Caco-2 (cell line): ENCODE measurements around the gene AIPL1. TPM values are rescaled to one million over a fixed set of nuclear protein-coding genes. Genes with fewer than 3 reads are reported as not detected.

Source experiments
- BruUV-seq: library from RNA; stranded (reverse); fragments of 400-500 nt; replicated peaks from 2 replicates; lab custom pipeline; 2021; lab: Mats Ljungman, UMichigan
- CTCF ChIA-PET: fragments of 300-600 bp; sonication (Branson Sonifier 250); formaldehyde crosslinking; loops from one replicate; lab custom pipeline; 2022; ENCODE audit warnings: antibody characterized with exemption; lab: Charles Lee
- POLR2A ChIA-PET: fragments of 300-600 bp; sonication (Branson Sonifier 250); formaldehyde crosslinking; loops from one replicate; lab custom pipeline; 2022; ENCODE audit warnings: antibody characterized with exemption; lab: Charles Lee
- DNase-seq, 2 experiments: peaks; one replicate each; pipeline versions ENCODE4 v3.0.0 to v3.0.0-alpha.2; 2020 to 2022
- H3K27me3 ChIP-seq: replicated peaks from 2 replicates; pipeline ENCODE4 v1.6.0; 2011; ENCODE audit warnings: low read length; ENCODE audit not compliant: control insufficient read depth, insufficient read depth
- H3K36me3 ChIP-seq: 2 replicates; pipeline ENCODE4 v1.5.1; 2011; ENCODE audit warnings: low read length; ENCODE audit not compliant: control insufficient read depth, insufficient read depth
- H3K4me1 ChIP-seq: fragments of 250-450 bp; sonication (Bioruptor Pico); 2 replicates; pipeline ENCODE4 v1.5.1; 2020; ENCODE audit warnings: mild to moderate bottlenecking
- H3K4me3 ChIP-seq: 2 replicates; pipeline ENCODE4 v1.5.1; 2011; ENCODE audit warnings: low read depth, mild to moderate bottlenecking, control low read depth, low read length
- H3K9me3 ChIP-seq: fragments of 250-450 bp; sonication (Bioruptor Pico); 2 replicates; pipeline ENCODE4 v1.5.1; 2020; ENCODE audit warnings: mild to moderate bottlenecking, moderate library complexity
- H3K27ac Mint-ChIP-seq: one replicate; pipeline ENCODE4 v1.8.0; 2022; ENCODE audit warnings: mixed read lengths; ENCODE audit not compliant: unreplicated experiment
- H3K27me3 Mint-ChIP-seq: one replicate; pipeline ENCODE4 v1.8.0; 2022; ENCODE audit warnings: mixed read lengths; ENCODE audit not compliant: insufficient read depth, unreplicated experiment
- H3K36me3 Mint-ChIP-seq: one replicate; pipeline ENCODE4 v1.8.0; 2022; ENCODE audit warnings: mild to moderate bottlenecking, mixed read lengths; ENCODE audit not compliant: insufficient read depth, unreplicated experiment
- H3K4me1 Mint-ChIP-seq: one replicate; pipeline ENCODE4 v1.8.0; 2022; ENCODE audit warnings: low read depth, mixed read lengths; ENCODE audit not compliant: unreplicated experiment
- H3K4me3 Mint-ChIP-seq: one replicate; pipeline ENCODE4 v1.8.0; 2022; ENCODE audit warnings: mild to moderate bottlenecking, moderate library complexity, mixed read lengths; ENCODE audit not compliant: unreplicated experiment
- H3K9me3 Mint-ChIP-seq: one replicate; pipeline ENCODE4 v1.8.0; 2022; ENCODE audit warnings: mixed read lengths; ENCODE audit not compliant: unreplicated experiment
- intact Hi-C: fragments of 100-400 bp; cut with micrococcal nuclease; formaldehyde crosslinking; loops from one replicate; pipeline ENCODE4 v1.10.0; 2022; ENCODE audit not compliant: unreplicated experiment
- total RNA-seq: library from RNA; stranded (reverse); gene quantifications from 2 replicates; pipeline ENCODE4 v1.2.3, GENCODE V29; 2022
- TF ChIP-seq, protein P1 (sequence below), 2 experiments: fragments of 200-600 bp in 1 of 2; IDR thresholded peaks; 1 replicate in 1 of 2; 2 replicates in 1 of 2; pipeline versions ENCODE4 v1.5.1 to v1.8.0; 2011 to 2022; ENCODE audit warnings: antibody characterized with exemption in 1 of 2, control low read depth in 1 of 2, inconsistent platforms in 1 of 2, low read depth in 1 of 2, low read length in 1 of 2, mild to moderate bottlenecking in 1 of 2, moderate library complexity in 1 of 2; ENCODE audit not compliant: insufficient read depth in 1 of 2, severe bottlenecking in 1 of 2, unreplicated experiment in 1 of 2

The AIPL1 gene
- total RNA-seq, 1 experiment from 2014 or later = not detected

DNA sequence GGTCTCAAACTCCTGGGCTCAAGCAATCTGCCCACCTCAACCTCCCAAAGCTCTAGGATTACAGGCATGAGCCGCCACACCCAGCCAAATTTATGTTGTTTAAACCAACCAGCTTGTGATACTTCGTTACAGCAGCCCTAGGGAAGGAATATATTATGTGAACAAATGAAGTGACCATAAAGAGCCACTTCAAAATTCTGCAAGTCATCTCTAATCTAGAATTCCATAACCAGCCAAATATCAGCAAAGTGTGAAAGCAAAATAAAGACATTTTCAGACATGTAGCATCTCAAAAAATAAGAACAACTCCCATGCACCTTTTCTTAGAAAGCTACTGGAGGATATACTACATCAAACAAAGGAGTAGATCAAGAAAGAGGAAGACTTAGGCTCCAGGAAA is 36.0 kb downstream of the AIPL1 start:
- Mint-ChIP-seq H3K27ac (no peak overlapping the region), H3K9me3 (no peaks in the 10 kb centered on the region), H3K36me3 (no peaks in the 10 kb centered on the region), H3K4me3 (no peak overlapping the region), H3K27me3 (no peaks in the 10 kb centered on the region), H3K4me1 (no peaks in the 10 kb centered on the region)
- Histone ChIP-seq H3K36me3 (no peaks in the 10 kb centered on the region), H3K9me3 (no peaks in the 10 kb centered on the region), H3K27me3 (no peaks in the 10 kb centered on the region), H3K4me1 (no peaks in the 10 kb centered on the region), H3K4me3 (no peak overlapping the region)
- no TSS peak for BruUV-seq
- intact Hi-C loops = no loop called here
- POLR2A ChIA-PET = no interaction called here
- TF ChIP-seq, protein P1, sequence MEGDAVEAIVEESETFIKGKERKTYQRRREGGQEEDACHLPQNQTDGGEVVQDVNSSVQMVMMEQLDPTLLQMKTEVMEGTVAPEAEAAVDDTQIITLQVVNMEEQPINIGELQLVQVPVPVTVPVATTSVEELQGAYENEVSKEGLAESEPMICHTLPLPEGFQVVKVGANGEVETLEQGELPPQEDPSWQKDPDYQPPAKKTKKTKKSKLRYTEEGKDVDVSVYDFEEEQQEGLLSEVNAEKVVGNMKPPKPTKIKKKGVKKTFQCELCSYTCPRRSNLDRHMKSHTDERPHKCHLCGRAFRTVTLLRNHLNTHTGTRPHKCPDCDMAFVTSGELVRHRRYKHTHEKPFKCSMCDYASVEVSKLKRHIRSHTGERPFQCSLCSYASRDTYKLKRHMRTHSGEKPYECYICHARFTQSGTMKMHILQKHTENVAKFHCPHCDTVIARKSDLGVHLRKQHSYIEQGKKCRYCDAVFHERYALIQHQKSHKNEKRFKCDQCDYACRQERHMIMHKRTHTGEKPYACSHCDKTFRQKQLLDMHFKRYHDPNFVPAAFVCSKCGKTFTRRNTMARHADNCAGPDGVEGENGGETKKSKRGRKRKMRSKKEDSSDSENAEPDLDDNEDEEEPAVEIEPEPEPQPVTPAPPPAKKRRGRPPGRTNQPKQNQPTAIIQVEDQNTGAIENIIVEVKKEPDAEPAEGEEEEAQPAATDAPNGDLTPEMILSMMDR (IDR thresholded peaks at IDR 0.05; ENCODE audit: insufficient read depth in 1 of 2, low read depth in 1 of 2, low read length in 1 of 2, severe bottlenecking in 1 of 2, unreplicated experiment in 1 of 2) = no peak
- DNase-seq = no peak
- CTCF ChIA-PET = no interaction called here

DNA sequence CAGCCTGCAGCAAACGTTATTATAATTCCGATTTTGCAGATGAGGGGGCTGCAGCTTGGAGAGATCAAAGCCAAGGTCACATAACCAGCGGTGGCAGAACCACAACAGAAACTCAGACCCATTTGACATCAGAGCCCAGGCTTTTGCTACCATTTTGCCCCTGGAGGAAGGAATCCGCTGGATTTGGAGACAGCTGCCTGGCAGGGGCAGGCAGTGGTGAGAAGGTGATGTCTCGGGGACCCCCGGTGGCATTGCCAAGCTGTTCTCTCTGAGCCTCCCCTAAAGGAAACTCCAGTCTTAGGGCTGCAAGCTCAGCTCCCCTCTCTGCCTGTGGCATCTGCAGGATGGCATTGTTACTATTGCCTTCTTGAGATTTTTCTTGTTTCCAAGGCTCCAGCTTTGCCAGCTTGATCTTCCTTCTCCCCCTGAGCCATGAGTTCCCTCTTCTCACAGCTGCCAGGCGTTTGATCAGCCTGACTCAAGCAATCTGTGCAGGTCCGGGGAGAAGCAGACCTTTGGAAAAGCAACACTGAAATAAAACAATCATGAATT is 40.8 kb downstream of the AIPL1 start:
- CTCF ChIA-PET = no interaction called here
- no peaks in the 10 kb centered on the region for H3K4me1 ChIP-seq
- intact Hi-C loops = no loop called here
- no peaks in the 10 kb centered on the region for H3K9me3 Mint-ChIP-seq
- H3K27ac Mint-ChIP-seq = no peak overlapping the region
- POLR2A ChIA-PET = no interaction called here
- no peaks in the 10 kb centered on the region for H3K9me3 ChIP-seq
- H3K36me3 ChIP-seq = no peaks in the 10 kb centered on the region
- no peak overlapping the region for H3K4me3 Mint-ChIP-seq
- no peaks in the 10 kb centered on the region for H3K36me3 Mint-ChIP-seq
- no peak for DNase-seq
- no peak overlapping the region for H3K4me3 ChIP-seq
- no peaks in the 10 kb centered on the region for H3K4me1 Mint-ChIP-seq
- no peaks in the 10 kb centered on the region for H3K27me3 Mint-ChIP-seq
- no peaks in the 10 kb centered on the region for H3K27me3 ChIP-seq
- BruUV-seq = no TSS peak
- TF ChIP-seq, protein P1 (IDR thresholded peaks at IDR 0.05; ENCODE audit: insufficient read depth in 1 of 2, low read depth in 1 of 2, low read length in 1 of 2, severe bottlenecking in 1 of 2, unreplicated experiment in 1 of 2) = no peak

DNA sequence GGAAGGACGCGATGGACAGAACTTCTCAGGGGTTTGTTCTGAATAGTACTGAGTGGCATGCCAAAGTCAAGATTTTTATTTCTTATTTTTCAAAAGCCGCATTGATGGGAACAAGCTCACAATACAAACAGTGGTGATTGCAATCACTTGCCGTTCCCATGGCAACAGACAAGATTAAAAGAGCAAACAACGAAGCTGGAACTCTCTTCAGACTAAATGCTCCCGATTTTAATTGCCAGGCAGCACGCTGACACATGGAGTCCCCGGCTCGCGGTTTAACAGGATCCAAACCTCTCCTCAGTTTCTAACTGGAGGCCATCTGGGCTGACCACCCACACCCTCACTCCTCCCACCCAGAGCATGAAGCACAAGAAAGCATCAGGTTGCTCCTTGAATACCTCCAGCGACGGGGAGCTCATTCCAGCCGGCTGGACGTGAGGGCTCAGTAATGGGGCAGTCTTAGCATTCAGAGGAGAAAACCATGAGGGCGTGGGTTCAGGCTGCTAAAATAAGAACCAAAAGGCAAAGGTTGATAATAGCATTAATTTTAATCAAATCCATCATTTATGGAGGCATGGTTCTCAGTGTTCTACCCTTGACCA is 41.5 kb downstream of the AIPL1 start:
- no peaks in the 10 kb centered on the region for H3K4me1 ChIP-seq
- TF ChIP-seq, protein P1 (IDR thresholded peaks at IDR 0.05; ENCODE audit: insufficient read depth in 1 of 2, low read depth in 1 of 2, low read length in 1 of 2, severe bottlenecking in 1 of 2, unreplicated experiment in 1 of 2) = no peak
- no TSS peak for BruUV-seq
- no peaks in the 10 kb centered on the region for H3K27me3 Mint-ChIP-seq
- H3K4me1 Mint-ChIP-seq = no peaks in the 10 kb centered on the region
- intact Hi-C loops = no loop called here
- H3K36me3 ChIP-seq = no peaks in the 10 kb centered on the region
- no peak overlapping the region for H3K27ac Mint-ChIP-seq
- no peak overlapping the region for H3K4me3 Mint-ChIP-seq
- no peaks in the 10 kb centered on the region for H3K27me3 ChIP-seq
- H3K4me3 ChIP-seq = no peak overlapping the region
- DNase-seq = no peak
- no peaks in the 10 kb centered on the region for H3K9me3 Mint-ChIP-seq
- ChIA-PET CTCF (interaction anchor here (1.0 kb wide), 1 partner anchor 24 kb away, joined by 3 read pairs; no protein-coding TSS in a partner anchor), POLR2A (no interaction called here)
- no peaks in the 10 kb centered on the region for H3K36me3 Mint-ChIP-seq
- no peaks in the 10 kb centered on the region for H3K9me3 ChIP-seq
